Ureter (tissue), 1 donor: ENCODE results near the gene RAB27A. TPM values are rescaled to one million over a fixed set of nuclear protein-coding genes. Genes with fewer than 3 reads are reported as not detected.
"Not testable (repeated sequence)": the region's sequence is repeated elsewhere in the genome, so short reads cannot be mapped to it uniquely, and the experiment has no call there.

Experiments
- DNase-seq: peaks from one replicate; pipeline ENCODE4 v3.0.0-alpha.2; 2020; ENCODE audit warnings: low spot score
- total RNA-seq: library from RNA; stranded (reverse); gene quantifications from one replicate; pipeline ENCODE4 v1.2.4, GENCODE V29; 2023
- donor health status: DM: yes; HTN: yes; CAD: no.

Gene RAB27A
- total RNA-seq, 1 donor from 2014 or later: 29.0 TPM

DNA sequence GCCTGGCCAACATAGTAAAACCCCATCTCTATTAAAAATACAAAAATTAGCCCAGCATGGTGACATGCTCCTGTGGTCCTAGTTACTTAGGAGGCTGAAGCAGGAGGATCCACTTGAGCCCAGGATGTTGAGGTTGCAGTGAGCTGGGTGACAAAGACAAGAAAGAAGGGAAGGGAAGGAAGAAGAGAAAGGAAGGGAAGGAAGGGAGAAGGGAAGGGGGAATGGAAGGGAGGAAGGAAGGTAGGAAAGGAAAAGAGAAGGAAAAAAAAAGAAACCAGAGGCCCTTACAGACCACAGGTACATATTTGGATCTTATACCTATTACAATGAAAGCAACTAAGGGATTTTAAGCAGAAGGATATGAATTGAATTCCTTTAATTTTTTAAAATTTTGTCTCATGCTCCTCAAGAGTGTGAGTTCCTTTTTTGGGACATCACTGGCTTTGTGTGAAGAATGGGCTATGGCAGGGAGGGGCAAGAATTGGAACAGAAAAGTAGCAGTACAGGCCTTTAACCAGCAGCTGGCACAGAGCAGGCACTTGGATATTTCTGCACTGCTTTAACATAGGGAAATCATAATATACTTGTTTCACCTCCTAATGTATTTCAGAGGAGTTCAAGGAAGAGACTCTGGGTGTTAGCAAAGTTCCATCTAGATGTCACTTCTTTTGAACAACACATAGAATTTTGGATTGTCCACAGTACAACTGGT is 7.9 kb downstream of the RAB27A start:
- no peak for DNase-seq

- DNase-seq: not testable (repeated sequence)
Measured at GRCh38 chr15:55280589-55280988, 9.0 kb downstream of the RAB27A start.

- no peak for DNase-seq
Measured at GRCh38 chr15:55279746-55280351, 9.8 kb downstream of the RAB27A start.

- DNase-seq: no peak
Measured at GRCh38 chr15:55279100-55279745, 10.4 kb downstream of the RAB27A start.

DNA sequence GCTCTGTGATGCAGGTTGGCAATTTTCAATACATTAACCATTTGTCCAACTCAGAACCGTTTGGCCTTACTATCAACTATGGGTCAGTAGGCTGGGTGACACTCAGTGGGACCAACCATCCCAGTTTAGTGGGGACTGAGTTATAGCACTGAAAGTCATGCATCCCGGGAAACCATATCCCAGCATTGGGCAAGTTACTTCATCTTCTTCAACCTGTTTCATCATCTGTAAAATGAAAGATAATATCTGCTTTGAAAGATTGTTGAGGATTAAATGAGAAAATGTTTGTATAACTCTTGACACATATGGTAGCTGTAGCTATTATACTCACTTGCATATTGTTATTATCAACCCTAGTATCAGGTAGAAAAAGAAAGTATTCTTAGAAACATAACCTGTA is 11.9 kb downstream of the RAB27A start:
- DNase-seq: no peak

DNA sequence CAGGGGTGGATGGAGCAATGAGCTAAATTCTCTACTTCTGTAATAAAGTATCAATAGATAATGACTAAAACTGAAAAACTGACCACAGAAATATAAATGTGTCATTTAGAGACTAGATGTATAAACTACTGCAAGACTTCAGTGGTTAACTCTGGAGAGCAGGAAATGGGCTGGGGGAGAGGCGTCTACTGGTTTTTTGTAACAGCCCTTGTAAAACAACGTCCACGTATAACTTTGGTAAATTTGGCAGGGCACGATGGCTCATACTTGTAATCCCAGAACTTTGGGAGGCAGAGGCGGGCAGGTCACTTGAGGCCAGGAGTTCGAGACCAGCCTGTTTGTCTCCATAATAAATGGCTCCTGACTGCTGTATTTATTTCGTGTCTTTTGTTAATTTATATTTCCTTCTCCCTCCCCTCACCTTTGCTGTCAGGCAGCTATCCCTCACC is 12.5 kb downstream of the RAB27A start:
- DNase-seq: no peak

DNA sequence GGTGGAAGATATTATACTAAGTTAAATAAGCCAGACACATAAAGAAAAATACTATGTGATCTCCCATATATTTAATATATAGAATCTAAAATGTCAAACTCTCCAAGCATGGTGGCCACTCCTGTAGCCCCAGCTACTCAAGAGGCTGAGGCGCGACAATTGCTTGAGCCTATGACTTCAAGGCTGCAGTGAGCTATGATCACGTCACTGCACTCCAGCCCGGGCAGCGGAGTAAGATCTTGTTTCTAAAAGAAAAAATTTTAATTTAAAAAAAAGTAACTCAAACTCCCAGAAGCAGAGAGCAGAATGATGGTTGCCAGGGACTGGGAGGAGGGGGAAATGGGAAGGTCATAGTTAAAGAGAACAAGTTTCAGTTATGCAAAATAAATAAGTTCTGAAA is 13.3 kb downstream of the RAB27A start:
- DNase-seq: no peak

GRCh38 chr15:55270291-55270690 is 19.3 kb downstream of the RAB27A start:
- no peak for DNase-seq

GRCh38 chr15:55268176-55268695 is 21.4 kb downstream of the RAB27A start:
- no peak for DNase-seq

DNA sequence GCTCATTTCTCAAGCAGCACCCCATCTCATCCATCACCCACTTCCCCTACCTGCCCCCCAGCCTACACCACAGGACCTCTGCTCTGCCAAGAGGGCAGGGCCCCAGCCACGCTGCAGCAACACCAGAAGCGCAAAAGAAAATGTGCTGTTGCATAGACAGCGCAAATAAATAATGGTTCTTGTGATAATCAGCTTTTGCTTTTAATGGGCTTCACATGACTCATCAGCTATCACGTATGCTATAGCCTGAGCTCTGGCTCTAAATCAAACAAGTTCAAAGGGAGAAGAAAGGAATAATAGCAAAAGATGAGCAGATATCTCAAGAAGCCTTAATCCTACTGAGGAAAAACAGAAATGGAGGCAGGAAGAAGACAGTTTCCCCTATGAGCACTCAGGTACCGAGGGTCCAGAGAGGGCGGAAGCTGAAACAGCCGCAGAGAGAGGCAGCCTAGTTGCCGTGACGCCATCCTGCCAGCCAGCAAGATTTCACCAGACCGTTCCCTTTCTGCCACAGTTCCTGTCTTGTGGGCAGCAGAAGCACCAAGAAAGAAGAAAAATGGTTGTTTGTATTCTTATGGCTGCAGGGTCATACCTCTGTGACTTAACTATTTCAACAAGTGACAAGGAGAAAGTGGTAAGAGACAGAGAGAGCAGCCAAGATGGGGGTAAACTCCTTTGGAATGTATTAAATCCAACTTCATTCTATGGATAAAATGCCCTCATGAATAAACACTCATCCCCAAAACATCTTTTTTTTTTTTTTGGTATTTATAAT is 22.0 kb downstream of the RAB27A start:
- peak; percentile 55 for DNase-seq

DNA sequence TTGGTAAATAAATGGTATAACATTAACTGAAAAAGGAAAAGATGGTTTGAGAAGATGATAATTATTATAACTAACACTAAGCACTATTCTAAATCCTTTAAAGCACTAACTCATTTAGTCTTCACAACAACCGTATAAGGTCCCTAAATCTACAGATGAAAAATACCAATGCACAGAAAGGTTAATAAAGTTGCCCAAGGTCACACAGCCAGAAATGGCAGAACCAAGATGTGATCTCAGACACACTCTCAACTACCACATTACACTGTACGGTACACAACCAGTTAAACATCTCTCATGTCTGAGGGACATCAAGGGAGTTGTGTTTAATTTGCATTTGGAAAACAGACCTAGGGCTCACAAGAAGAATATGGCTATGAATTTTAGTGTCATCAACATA is 23.1 kb downstream of the RAB27A start:
- no peak for DNase-seq

DNA sequence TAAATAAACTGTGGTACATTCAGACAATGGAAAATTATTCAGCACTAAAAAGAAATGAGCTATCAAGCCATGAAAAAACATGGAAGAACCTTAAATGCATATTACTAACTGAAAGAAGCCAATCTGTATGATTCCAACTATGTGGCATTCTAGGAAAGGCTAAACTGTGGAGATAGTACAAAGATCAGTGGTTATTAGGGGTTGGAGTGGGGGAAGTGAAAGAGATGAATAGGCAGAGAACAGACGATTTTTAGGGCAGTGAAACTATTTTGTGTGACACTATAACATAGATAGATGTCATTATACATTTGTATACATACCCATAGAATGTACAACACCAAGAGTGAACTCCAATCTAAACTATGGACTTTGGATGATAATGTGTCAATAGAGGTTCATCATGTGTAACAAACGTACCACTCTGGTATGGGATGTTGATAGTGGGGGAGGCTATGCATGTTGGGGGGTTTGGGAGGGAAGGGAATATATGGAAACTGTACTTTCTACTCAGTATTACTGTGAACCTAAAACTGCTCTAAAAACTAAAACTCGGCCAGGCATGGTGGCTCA is 29.0 kb downstream of the RAB27A start:
- DNase-seq: no peak

DNA sequence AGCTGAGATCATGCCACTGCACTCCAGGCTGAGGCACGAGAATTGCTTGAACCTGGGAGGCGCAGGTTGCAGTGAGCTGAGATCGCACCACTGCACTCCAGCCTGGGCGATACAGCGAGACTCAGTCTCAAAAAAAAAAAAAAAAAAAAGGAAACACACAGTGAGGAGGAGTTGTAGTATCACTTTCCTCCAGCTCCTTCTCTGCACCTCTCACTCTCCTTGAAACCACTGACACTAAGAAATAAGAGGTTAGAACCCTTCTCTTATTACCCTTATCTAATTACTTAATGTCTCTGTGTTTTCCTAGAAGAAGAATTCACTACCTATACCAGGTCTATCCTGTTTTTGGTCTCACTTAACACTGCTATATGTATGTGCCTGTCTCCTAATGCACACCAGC is 31.7 kb downstream of the RAB27A start:
- DNase-seq: no peak

GRCh38 chr15:55257012-55257670 is 32.5 kb downstream of the RAB27A start:
- DNase-seq: no peak

DNA sequence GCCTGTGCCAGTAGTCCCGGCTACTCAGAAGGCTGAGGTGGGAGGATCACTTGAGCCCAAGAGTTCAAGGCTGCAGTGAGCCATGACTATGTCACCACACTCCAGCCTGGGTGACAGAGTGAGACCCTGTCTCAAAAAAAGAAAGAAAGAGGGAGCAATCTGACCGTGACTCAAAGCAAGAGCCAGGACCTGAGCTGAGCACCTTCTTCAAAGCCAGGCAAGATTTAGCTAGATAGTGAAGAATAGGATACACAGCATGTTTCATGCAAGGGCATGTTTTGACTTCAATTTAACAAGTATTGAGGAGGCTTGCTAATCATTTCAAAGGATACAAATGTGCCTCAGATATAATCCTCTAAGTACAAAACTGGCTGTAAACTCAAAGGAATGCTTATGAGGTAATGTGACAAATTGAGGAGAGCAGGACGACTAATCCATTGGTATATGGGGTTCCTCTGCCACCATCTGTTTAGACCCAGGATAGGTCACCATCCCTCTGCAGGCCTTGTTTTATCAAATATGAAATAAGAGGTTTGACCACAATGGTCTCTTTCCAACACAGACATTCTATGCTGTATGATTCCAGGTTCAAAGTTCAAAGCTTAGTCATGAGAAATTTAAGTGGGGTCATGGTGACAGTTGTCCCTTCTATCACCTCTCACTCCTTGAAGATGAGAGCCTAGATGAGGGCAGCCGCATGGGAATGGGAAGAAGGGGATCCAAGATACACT is 33.2 kb downstream of the RAB27A start:
- DNase-seq: no peak

DNA sequence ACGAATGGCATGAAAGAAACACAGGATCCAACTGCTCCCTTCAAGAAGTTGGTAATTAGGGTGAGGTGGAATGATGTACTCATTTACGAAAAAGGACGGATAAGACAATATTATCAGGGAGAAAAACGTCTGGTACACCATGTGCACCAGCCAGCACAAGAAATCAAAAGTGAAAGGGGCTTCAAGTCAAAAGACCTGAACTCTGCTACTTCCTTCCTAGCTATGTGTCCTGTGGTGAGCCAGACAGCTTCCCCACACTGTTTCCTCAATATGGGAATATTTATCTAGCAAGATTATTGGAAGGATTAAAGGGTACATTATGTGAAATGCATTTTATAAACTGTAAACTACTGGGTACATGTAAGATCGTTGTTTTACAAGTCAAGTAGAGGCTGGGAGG is 33.9 kb downstream of the RAB27A start:
- no peak for DNase-seq

DNA sequence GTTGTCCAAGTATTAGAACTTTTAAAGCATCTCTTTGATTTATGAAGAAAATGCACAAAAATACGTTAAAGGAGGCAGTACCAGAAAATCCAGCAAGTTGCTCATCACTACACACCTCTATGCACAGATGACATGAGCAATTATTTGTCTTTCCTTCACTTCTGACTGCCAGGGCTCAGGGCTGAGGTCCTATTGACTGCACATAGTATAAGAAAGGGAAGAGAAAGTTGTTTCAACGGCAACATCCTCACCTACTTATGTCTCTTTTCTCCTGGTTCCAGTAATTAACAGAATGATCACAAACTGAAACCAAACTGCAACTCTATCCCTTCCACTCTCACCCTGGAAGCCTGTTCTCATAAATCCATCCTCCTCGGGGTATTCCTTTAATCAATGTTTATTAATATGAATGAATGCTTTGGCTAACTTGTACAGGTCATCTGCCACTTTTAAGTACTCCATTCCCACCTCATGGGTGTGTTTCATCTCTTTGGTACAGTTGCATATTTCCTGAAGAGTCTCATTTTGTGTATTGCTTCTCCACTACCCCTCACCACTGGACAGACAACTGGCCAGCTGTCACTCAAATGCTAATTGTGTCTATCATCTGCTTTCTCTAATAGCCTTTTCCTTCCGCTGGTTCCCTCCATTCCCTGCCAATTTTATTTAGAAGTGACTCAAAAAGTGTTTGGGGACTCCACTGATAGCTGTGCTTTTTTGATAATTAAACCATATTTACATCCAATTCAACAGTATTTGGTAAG is 34.5 kb downstream of the RAB27A start:
- no peak for DNase-seq

DNA sequence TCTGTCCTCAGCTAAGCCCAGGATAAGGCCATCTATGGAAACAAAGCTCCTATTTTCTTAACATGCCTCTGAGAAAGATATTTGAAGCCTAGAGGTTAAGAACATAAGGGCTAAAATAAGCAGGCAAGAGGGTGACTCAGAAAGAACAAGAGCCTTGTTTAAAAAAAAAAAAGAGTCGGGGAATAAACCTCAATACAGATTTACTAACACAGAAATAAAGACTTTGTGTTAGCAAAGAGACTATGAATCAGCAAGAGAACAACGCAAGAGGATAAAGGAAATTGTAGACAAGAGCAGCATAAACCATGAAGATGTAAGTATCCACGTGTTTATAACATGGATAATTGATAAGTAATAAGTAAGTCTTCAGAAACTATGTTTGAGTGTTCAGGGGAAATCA is 36.0 kb downstream of the RAB27A start:
- no peak for DNase-seq

DNA sequence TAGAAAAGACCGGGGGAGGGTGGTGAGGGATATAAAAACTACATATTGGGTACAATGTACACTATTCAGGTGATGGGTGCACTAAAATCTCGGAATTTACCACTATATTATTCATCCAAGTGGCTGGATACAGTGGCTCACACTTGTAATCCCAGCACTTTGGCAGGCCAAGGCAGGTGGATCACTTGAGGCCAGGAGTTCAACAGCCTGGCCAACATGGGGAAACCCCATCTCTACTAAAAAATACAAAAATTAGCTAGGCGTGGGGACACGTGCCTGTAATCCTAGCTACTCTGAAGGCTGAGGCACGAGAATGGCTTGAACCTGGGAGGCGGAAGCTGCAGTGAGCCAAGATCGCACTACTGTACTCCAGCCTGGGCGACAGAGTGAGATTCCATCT is 37.4 kb downstream of the RAB27A start:
- not testable (repeated sequence) for DNase-seq

DNA sequence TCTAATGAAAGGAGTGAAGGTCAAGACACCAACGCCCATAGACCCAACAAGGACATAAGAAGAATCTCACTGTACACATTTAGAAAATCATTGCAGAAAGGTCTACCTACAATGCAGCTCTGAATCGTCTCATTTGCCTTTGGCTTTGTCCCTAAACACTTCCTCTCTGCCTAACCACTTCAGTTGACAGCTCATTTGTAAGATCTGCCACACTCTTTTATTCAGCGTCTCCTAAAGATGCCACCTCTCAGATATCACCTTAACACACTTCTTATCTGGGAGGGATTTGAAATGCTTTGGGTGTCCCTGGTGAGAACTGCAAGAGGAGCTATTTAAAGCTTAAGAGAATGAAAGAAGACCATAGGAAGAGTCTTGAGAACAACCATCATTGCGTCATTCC is 38.7 kb downstream of the RAB27A start:
- DNase-seq: no peak
